Keratinocyte (primary cell): Measurements from ENCODE around the gene FAM3A. TPM values are rescaled to one million over a fixed set of nuclear protein-coding genes. Genes with fewer than 3 reads are reported as not detected.

Experiments used
- DNase-seq: peaks from one replicate; pipeline ENCODE4 v3.0.0-alpha.2; 2011; ENCODE audit warnings: low read depth, missing footprints, low spot score
- FAIRE-seq: peaks from 2 replicates; lab custom pipeline; 2011; peaks lifted over from hg19 to GRCh38; lab: Jason Lieb, UNC
- H2AFZ ChIP-seq: 2 replicates; pipeline ENCODE4 v1.6.0; 2012; ENCODE audit warnings: low read length, control low read depth, inconsistent platforms; ENCODE audit not compliant: control insufficient read depth
- H3K27ac ChIP-seq: 2 replicates; pipeline ENCODE4 v1.5.1; 2011; ENCODE audit warnings: low read length; ENCODE audit not compliant: control insufficient read depth, insufficient read depth
- H3K27me3 ChIP-seq: 3 replicates; pipeline ENCODE4 v1.6.0; 2011; ENCODE audit warnings: low read length; ENCODE audit not compliant: control insufficient read depth, insufficient read depth; ENCODE audit errors: extremely low read depth
- H3K36me3 ChIP-seq, 2 experiments: 2 replicates in 1 of 2; 3 replicates in 1 of 2; pipeline ENCODE4 v1.5.1; 2011; ENCODE audit warnings: low read length in 2 of 2, mild to moderate bottlenecking in 1 of 2; ENCODE audit not compliant: control insufficient read depth in 2 of 2, insufficient read depth in 2 of 2; ENCODE audit errors: extremely low read depth in 1 of 2
- H3K4me1 ChIP-seq: 3 replicates; pipeline ENCODE4 v1.5.1; 2011; ENCODE audit warnings: low read length; ENCODE audit not compliant: control insufficient read depth, insufficient read depth; ENCODE audit errors: extremely low read depth
- H3K4me2 ChIP-seq: 3 replicates; pipeline ENCODE4 v1.6.0; 2011; ENCODE audit warnings: low read depth, low read length; ENCODE audit not compliant: control insufficient read depth, insufficient read depth; ENCODE audit errors: extremely low read depth
- H3K4me3 ChIP-seq, 3 experiments: fragments of 200-600 bp in 1 of 3; sonication (generic) in 1 of 3; 2 replicates in 2 of 3; 3 replicates in 1 of 3; pipeline ENCODE4 v1.5.1; 2011 to 2016; ENCODE audit warnings: low read length in 3 of 3, mild to moderate bottlenecking in 3 of 3, control low read depth in 2 of 3, inconsistent platforms in 1 of 3, low read depth in 1 of 3, mixed read lengths in 1 of 3, mixed run types in 1 of 3, moderate library complexity in 1 of 3; ENCODE audit not compliant: control insufficient read depth in 2 of 3, insufficient read depth in 2 of 3; ENCODE audit errors: extremely low read depth in 1 of 3
- H3K79me2 ChIP-seq: 2 replicates; pipeline ENCODE4 v1.6.0; 2012; ENCODE audit warnings: low read length; ENCODE audit not compliant: control insufficient read depth, insufficient read depth
- H3K9ac ChIP-seq: 3 replicates; pipeline ENCODE4 v1.6.0; 2011; ENCODE audit warnings: low read length; ENCODE audit not compliant: control insufficient read depth, insufficient read depth; ENCODE audit errors: extremely low read depth
- H3K9me1 ChIP-seq: 3 replicates; pipeline ENCODE4 v1.6.0; 2011; ENCODE audit warnings: low read length; ENCODE audit not compliant: control insufficient read depth, insufficient read depth; ENCODE audit errors: extremely low read depth
- H3K9me3 ChIP-seq: 2 replicates; pipeline ENCODE4 v1.5.1; 2012; ENCODE audit warnings: low read depth, low read length; ENCODE audit not compliant: control insufficient read depth
- H4K20me1 ChIP-seq: 3 replicates; pipeline ENCODE4 v1.6.0; 2011; ENCODE audit warnings: low read length; ENCODE audit not compliant: control insufficient read depth, insufficient read depth; ENCODE audit errors: extremely low read depth
- EZH2 ChIP-seq: IDR thresholded peaks from one replicate; pipeline ENCODE4 v1.6.1; 2012; ENCODE audit warnings: inconsistent platforms, mild to moderate bottlenecking, low read length, moderate library complexity
- dilution Hi-C: fragments of 300-500 bp; cut with MboI; formaldehyde crosslinking; loops from one replicate; pipeline ENCODE4 v1.7.0; 2020; ENCODE audit warnings: low sequenced_read_pairs; ENCODE audit not compliant: extremely low pct_ligation_motif_present
- polyA plus RNA-seq, 5 experiments: library from polyadenylated mRNA; depleted of rRNA in 3 of 5; stranded (reverse) in 3 of 5; stranded (forward) in 1 of 5; unstranded in 1 of 5; fragments of >200 nt; gene quantifications; 1 replicate in 1 of 5; 2 replicates in 3 of 5; 3 replicates in 1 of 5; pipeline versions ENCODE4 v1.2.1 to v1.2.3, GENCODE V29; 2011 to 2012; ENCODE audit warnings: missing spikeins in 2 of 5, low read depth in 1 of 5, low replicate concordance in 1 of 5
- TF ChIP-seq, protein P1 (sequence below), 3 experiments: IDR thresholded peaks in 1 of 3; conservative IDR thresholded peaks in 1 of 3; optimal IDR thresholded peaks in 1 of 3; 2 replicates in 2 of 3; 3 replicates in 1 of 3; pipeline versions ENCODE3 to v1.5.1; 2011; ENCODE audit warnings: low read length in 3 of 3, mild to moderate bottlenecking in 3 of 3, moderate library complexity in 2 of 3, control low read depth in 1 of 3, inconsistent platforms in 1 of 3; ENCODE audit not compliant: insufficient read depth in 2 of 3; ENCODE audit errors: extremely low read depth in 1 of 3

The FAM3A gene
- polyA plus RNA-seq, 1 donor (not counting 4 experiments of a cell fraction or from before 2014, with no cell fraction given) = 15.8 TPM

DNA sequence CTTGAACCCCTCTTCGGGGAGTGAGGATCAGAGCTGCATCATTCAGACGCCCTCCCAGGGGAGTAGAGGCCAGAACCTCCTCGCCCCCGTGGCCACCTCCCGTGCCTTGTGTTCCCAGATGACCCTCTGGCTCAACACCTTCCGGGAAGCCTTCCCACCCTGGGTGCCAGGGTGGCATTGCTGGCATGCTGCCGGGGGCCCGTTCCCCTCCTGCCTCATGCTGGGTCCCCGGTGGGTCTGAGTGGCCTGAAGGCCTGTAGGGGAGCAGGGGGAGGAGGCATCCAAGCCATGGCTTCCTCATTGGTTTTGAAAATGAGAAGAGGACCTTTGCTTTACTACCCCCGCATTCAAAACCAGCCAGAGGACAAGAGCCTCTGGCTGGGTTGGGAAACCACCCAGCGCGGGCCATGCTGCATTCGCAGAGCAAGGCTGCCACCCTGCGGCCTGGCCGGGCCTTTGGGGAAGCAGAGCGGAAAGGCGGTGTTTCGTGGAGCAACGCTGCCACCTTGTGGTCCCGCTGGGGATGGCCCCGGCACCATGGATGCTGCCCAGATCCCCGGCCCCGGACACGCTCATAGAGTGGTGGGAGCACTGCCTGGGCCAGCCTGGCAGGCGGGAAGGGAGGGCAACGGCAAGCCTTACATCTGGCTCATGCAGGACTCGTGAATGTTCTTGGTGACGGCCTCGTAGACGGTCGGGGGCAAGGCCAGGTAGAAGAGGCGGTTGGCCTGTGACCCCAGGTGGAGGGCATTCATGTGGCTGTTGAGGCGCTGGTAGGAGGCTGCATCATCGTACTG, 18.7 kb upstream of the FAM3A start:
- Histone ChIP-seq H4K20me1 (no peaks in the 10 kb centered on the region), H3K79me2 (no peaks in the 10 kb centered on the region), H3K27me3 (no peaks in the 10 kb centered on the region), H3K36me3 (peaks cover 10 to 13% of the 10 kb centered on the region in 2 experiments), H3K27ac (no peak overlapping the region), H3K9me1 (no peaks in the 10 kb centered on the region), H3K4me2 (no peak overlapping the region), H3K9me3 (no peaks in the 10 kb centered on the region), H2AFZ (no peak overlapping the region), H3K4me1 (no peaks in the 10 kb centered on the region), H3K4me3 (no peak overlapping the region), H3K9ac (no peak overlapping the region)
- no peak for DNase-seq
- no peak for FAIRE-seq
- dilution Hi-C loops = no loop called here
- TF ChIP-seq, protein P1, sequence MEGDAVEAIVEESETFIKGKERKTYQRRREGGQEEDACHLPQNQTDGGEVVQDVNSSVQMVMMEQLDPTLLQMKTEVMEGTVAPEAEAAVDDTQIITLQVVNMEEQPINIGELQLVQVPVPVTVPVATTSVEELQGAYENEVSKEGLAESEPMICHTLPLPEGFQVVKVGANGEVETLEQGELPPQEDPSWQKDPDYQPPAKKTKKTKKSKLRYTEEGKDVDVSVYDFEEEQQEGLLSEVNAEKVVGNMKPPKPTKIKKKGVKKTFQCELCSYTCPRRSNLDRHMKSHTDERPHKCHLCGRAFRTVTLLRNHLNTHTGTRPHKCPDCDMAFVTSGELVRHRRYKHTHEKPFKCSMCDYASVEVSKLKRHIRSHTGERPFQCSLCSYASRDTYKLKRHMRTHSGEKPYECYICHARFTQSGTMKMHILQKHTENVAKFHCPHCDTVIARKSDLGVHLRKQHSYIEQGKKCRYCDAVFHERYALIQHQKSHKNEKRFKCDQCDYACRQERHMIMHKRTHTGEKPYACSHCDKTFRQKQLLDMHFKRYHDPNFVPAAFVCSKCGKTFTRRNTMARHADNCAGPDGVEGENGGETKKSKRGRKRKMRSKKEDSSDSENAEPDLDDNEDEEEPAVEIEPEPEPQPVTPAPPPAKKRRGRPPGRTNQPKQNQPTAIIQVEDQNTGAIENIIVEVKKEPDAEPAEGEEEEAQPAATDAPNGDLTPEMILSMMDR (optimal IDR thresholded peaks at IDR 0.05 in 1 of 3, IDR thresholded peaks at IDR 0.05 in 1 of 3, conservative IDR thresholded peaks at IDR 0.05 in 1 of 3; ENCODE audit: extremely low read depth in 1 of 3, insufficient read depth in 2 of 3, low read length in 3 of 3) = peak in 2 of 3 experiments; percentile 81 to 99
- no peak for TF ChIP-seq EZH2

DNA sequence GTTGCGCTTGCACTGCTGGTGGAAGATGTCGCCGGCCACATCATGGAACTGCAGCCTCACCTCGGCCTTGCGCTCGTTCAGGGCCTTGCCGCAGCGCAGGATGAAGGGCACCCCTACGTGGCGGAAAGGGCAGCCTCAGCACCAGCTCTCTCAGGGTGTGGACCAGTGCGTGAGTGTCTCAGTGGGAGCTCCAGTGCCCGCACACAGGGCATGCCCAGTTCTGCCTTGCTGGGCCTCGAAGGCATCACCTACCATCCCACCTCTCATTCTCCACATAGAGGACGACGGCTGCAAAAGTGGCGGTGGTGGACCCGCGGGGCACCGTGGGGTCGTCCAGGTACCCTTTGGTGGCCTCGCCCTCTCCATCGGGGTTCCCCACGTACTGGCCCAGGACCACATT, 16.7 kb upstream of the FAM3A start:
- Histone ChIP-seq H3K4me2 (no peak overlapping the region), H3K27me3 (no peaks in the 10 kb centered on the region), H4K20me1 (no peaks in the 10 kb centered on the region), H2AFZ (no peak overlapping the region), H3K79me2 (no peaks in the 10 kb centered on the region), H3K9ac (no peak overlapping the region), H3K4me1 (no peaks in the 10 kb centered on the region), H3K4me3 (no peak overlapping the region), H3K36me3 (peaks cover 10 to 13% of the 10 kb centered on the region in 2 experiments), H3K27ac (no peak overlapping the region), H3K9me1 (no peaks in the 10 kb centered on the region), H3K9me3 (no peaks in the 10 kb centered on the region)
- FAIRE-seq = no peak
- dilution Hi-C loops = no loop called here
- no peak for TF ChIP-seq EZH2
- TF ChIP-seq, protein P1 (optimal IDR thresholded peaks at IDR 0.05 in 1 of 3, IDR thresholded peaks at IDR 0.05 in 1 of 3, conservative IDR thresholded peaks at IDR 0.05 in 1 of 3; ENCODE audit: extremely low read depth in 1 of 3, insufficient read depth in 2 of 3, low read length in 3 of 3) = no peak
- no peak for DNase-seq
